ENCODE data around the gene ZNF175.

DNA sequence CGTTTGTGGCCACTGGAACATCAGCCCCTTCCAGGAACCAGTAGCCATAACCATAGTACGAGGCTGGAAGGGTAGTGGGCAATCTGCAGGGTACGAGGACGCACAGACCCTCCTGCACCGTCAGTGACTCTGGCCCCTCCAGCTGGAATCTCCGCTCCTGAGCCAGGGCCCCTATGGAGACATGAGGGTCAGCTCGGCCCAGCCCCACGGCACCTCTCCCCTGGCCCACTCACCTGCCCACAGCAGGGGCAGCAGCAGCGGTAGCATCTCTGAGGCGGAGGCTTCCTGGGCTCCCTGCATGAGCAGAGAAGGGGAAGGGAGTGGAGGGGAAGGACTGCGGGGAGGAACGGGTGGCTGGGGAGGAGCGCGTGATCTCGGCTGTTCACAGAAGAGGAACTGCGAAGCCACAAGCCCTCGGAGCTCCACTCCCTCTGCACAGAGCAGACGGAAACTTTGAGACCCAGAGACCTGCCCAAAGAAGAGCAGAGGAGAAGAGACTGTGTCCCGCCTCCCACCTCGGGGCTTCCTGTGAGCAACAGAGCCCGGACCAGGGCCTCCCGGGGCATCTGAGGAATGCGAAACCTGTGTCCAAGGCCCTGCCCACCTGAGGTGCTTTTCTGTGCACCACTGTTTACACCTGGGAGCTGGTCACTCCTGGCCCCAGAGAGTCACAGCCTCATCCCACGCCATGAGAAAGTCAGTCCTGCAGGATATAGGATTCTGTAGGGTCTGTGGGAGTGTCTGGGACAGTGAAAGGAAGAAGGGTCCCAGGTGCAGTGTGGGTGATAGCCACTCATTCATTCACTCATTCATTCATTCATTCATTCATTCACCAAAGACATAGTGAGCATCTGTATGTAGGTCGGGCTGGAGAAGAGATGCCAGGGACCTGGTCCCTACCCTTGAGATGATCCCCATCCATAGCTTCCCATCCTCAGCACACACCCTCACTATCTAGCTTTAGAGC is 39.5 kb upstream of the ZNF175 start, which contains the start of gene SIGLEC6:
- no peak for TF ChIP-seq CTCF (IDR thresholded peaks at IDR 0.05)
- no peak for TF ChIP-seq POLR2A (IDR thresholded peaks at IDR 0.05)
